Posterior vena cava (tissue), 2 donors: ENCODE results near the gene CHAC1. TPM values are rescaled to one million over a fixed set of nuclear protein-coding genes. Genes with fewer than 3 reads are reported as not detected.
"Not testable (repeated sequence)": the region's sequence is repeated elsewhere in the genome, so short reads cannot be mapped to it uniquely, and the experiment has no call there.

Experiments
- DNase-seq: peaks from one replicate; pipeline ENCODE4 v3.0.0-alpha.2; 2020; ENCODE audit warnings: low spot score
- intact Hi-C, 2 donors: fragments of 100-400 bp; cut with DNase I; formaldehyde crosslinking; loops; one replicate each; pipeline versions ENCODE4 v1.14.1 to v1.14.2; 2022 to 2023
- total RNA-seq, 2 donors: library from RNA; stranded (reverse); fragmentation: NEBNext Ultra II Directional; extraction: Animal tissue kit (Norgen Biotek cat#: 25700); gene quantifications; one replicate each; pipeline ENCODE4 v1.2.1, GENCODE V29; 2021
- donor health status: DM: yes; HTN: yes; CAD: no.
- donor health status: DM: yes; HTN: yes; CAD: no.

Gene CHAC1
- total RNA-seq, 2 donors from 2014 or later, result 1.5 to 3.9 TPM

DNA sequence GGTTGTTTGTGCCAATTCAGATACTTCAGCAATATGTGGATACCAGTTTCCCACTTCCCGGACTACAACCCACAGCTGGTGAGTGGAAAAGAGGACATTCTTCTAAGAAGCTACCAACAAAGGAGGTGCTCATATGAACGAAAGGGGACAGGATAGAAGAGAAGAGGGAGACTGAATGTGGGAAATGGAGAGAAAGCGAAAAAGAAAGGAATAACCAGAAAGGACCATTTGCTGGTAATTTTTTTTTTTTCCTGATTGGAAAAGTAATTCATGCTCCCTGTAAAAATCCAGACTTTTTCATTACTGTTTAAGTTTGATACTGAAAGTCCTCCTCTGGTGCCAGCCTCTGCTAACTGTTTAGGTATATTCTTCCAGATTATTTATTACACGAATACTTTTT is 1.5 kb upstream of the CHAC1 start:
- intact Hi-C loops, result loop anchor here in 1 of 2 donors (2.0 kb wide), 1 partner anchor 69 kb away; no protein-coding TSS in a partner anchor
- DNase-seq, result no peak

DNA sequence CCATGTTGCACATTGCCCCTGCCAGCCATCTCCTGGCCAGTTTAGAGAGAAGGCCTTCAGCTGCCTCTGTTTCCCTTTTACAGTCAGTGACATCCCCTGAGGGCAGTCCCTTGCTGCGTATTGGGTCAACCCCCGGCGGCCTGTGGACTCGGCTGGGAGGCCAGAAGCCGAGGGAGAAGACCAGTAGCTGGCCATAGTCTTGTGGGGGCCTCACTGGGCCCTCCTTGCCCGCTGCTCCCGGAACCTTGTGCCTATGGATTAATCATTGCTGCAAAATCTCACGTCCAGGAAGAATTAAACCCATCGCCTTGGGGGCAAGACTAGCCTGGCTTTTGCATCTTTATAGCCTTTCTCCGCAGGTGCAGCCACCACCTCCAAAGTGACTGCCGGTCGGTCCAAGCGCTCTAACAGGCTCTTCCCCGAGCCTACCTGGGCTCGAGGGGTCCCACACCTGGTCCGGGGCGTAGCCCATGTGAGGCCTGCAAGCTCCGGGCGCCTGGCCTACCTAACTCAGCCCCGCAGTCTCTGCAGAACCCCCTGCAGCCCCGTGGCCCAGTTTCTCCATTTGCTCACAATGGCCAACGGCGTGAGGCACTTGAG is 870 bp upstream of the CHAC1 start:
- DNase-seq, result no peak
- intact Hi-C loops, result loop anchor here in 1 of 2 donors (2.0 kb wide), 1 partner anchor 68 kb away; no protein-coding TSS in a partner anchor

DNA sequence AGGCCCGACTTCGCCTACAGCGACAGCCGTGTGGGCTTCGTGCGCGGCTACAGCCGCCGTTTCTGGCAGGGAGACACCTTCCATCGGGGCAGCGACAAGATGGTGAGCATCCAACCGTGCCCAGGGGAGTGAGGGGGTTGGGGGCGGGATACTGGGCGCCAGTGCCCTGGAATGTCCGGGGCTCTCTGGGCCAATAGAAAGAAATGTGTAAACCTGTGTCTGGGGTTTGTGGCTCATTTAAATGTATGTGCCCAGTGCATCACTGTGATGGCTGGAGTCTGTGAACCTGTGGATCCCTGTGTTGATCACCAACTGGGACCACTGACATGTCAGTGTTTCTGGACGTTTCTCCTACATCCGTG is 423 bp downstream of the CHAC1 start:
- peak; percentile 82 for DNase-seq
- intact Hi-C loops, result loop anchor here in 1 of 2 donors (2.0 kb wide), 1 partner anchor 67 kb away; no protein-coding TSS in a partner anchor

DNA sequence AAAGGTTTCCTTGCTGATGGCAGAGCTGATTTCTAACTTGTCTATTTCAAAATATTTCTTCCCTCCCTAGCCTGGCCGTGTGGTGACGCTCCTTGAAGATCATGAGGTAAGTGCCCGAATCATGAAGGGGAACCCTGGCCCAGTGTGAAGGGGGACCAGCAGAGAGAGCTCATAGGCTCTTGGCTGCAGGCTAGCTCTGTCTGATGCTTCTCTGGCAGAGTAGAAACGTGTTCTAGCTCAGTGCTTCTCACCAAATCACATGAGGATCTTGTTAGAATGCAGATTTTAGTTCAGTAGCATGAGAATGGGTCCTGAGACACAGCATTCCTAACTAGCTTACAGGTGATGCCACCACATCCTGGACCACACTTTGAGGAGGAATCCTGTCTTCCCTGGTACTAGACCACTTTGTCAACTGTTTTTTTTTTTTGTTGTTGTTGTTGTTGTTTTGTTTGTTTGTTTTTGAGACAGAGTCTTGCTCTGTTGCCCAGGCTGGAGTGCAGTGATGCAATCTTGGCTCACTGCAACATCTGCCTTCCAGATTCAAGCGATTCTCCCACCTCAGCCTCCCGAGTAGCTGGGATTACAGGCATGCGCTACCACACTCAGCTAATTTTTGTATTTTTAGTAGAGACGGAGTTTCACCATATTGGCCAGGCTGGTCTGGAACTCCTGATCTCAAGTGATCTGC is 1.0 kb downstream of the CHAC1 start:
- intact Hi-C loops, DNase-seq: not testable (repeated sequence)

DNA sequence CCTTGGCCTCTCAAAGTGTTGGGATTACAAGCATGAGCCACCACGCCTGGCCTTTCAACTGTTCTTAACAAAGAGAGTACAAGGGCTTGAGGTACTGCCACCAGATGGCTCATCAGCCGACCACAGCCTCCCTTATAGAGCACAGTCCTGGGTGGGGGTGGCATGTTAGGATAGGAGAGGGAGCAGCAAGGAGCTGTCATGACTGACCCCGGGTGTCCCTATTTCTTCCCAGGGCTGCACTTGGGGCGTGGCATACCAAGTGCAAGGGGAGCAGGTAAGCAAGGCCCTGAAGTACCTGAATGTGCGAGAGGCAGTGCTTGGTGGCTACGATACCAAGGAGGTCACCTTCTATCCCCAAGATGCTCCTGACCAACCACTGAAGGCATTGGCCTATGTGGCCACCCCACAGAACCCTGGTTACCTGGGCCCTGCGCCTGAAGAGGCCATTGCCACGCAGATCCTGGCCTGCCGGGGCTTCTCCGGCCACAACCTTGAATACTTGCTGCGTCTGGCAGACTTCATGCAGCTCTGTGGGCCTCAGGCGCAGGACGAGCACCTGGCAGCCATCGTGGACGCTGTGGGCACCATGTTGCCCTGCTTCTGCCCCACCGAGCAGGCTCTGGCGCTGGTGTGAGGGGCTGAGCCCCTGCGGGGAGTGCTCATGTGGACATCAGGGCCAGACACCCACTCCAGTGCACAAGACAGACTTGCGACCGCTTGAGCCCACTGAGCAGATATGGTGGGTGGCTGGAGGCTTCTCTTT is 2.1 kb downstream of the CHAC1 start:
- intact Hi-C loops, result no loop called here
- DNase-seq, result no peak

DNA sequence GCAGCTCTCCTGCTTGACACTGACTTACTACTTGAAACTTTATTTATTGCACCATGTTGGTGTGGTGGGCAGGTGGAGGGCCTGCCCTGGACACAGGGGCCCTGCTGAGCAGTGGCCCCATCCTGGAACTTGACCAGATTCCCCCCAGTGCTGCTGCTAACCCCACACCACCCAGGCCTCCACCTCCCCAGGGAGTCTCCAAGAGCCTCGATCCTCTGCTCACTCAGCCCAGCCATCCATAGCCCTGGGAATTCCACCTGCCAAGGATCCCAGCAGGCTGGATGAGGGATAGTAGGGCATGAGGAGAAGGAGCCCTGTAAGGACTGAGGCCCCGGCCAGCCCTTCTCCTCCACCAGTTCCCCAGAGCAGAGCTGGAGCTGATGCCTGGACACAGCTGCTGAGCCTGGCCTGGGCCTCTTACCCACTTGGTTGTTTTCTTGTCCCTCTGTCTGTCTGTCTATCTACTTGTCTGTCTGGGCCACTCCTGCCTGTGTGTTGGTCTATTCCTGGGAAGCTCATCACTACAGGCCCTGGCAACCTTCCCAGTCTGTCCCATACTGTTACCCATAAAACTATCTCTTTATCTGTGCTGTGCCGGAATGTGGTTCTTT is 2.8 kb downstream of the CHAC1 start:
- intact Hi-C loops, result no loop called here
- no peak for DNase-seq

DNA sequence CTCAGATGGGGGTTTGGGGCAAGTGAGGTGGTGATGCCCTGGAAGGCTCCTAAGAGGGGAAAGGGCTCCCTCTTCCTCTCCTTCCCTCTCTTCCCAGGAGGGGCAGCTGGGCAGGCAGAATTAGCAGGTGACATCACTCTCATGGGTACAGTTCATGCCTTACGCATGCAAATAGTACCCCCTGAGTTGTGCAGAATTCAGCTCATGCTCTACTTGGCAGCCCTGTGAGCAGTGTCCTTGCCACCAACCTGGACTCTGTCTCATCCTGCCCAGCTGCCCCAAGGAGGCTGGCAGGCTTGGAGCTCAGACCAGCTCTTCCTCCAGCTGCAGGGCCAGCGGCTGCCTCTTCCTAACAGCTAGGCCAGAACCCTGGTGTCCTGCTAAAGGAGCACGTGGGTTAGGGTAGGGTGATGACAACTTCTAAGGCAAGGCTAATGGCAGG is 3.3 kb downstream of the CHAC1 start:
- intact Hi-C loops, result no loop called here
- no peak for DNase-seq

DNA sequence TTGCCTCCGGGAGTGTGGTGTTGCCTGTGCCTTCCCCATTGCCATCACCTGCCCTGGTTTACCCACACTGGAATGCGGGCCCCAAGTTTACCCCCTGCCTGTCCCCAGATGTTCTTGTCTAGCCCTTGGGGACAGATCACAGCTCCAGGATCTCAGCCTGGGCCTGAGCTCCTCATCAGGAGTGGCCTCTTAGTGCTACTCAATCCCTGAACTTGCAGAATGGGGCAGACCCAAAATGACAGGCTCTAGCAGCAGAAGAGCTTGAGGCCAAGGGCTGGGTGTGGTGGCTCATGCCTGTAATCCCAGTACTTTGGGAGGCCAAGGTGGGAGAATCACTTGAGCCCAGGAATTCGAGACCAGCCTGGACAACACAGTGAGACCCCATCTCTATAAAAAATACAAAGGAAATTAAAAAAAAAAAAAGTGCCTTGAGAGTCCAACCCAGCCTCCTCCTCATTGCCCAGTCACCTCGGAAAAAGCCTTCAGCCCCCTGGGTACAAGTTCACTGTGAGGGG is 3.8 kb downstream of the CHAC1 start:
- intact Hi-C loops, result no loop called here
- DNase-seq, result no peak

DNA sequence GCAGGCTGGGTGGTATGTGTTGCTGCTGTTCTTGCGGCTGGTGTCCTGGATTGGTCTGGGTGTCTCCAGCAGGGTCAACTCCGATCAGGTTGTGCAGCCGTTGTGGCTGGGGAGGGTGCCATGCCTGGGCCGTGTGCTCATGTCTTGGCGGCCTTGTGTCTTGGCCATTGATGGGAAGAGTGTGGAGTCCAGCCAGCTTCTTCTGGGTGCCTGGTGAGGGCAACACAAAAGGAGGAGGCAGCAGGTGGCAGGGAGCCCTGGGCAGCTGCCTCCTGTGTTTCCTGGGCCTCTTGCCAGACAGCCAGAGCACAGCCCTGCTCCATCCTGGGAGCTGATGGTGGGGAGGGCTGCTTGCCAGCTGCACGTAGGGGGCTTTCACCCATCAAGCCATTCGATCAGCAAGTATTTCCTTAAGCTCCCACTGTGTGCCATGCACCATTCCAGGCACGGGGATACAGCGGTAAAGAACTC is 4.3 kb downstream of the CHAC1 start:
- intact Hi-C loops, result no loop called here
- DNase-seq, result no peak

DNA sequence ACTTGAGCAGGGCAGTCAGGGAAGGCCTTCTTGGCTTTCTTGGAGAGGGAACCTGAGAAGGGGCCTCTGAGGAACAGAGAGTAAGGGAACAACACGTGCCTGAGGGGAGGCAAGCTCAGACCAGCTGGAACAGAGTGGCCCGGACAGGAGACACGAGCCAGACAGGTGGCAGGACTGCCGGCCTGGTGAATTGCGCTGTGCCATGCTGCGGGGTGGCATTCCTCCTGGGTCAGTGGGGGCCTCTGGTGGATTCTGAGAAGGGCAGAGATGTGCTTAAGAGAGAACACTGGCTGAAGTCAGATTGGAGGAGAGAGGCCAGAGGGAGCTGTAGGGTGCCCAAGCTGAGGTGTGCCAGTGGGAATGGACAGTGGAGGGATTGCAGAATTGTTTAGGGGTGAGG is 4.9 kb downstream of the CHAC1 start:
- intact Hi-C loops, result no loop called here
- no peak for DNase-seq

DNA sequence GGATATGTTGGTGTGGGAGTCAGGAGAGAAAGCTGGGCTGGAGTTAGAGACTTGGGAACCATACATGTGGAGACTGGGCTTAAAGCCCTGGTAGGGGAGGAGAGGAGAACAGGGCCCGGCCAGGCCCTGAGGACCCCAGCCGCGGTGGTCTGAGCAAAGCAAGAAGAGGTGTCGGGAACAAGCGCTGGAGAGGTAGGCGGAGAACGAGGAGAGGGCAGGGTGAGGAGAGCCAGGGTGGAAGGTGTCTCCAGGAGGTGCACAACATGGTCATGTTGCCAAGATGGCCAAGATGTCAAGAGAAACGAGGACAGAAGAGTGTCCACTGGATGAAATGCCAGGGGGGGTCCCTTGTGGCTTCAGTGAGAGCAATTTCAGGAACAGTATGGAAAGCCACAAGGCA is 5.5 kb downstream of the CHAC1 start:
- intact Hi-C loops, result no loop called here
- DNase-seq, result no peak

DNA sequence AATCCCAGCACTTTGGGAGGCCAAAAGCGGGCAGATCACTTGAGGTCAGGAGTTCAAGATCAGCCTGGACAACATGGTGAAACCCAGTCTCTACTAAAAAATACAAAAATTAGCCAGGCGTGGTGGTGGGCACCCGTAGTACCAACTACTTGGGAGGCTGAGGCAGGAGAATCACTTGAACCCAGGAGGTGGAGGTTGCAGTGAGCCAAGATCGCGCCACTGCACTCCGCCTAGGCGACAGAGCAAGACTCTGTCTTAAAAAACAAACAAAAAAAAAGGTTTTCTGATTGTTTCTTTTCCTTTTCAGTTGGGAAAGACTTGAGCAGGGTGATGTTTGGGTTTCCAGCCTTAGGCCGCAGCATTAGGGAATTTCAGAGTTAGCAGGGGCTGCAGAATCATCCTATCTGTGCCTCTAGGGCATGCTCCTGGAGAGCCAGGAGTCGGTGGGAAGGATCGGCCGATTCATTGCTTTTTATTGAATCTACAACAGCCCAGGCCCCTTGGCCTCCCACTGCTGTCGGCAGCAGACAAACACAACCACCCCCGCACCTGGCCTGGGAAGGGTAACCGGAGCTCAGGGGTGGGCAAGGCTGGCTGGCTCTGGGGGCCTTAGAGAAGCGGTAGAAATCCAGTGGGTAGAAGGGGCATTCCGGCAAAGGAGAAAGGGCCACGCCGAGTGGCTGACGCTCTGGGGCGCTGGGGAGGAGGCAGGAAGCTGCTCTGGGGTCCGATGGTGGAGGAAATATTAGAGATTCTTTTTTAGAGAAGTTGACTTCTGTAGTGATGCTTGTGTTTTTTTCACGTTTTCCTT is 6.3 kb downstream of the CHAC1 start:
- intact Hi-C loops, result no loop called here
- peak; percentile 54 for DNase-seq

DNA sequence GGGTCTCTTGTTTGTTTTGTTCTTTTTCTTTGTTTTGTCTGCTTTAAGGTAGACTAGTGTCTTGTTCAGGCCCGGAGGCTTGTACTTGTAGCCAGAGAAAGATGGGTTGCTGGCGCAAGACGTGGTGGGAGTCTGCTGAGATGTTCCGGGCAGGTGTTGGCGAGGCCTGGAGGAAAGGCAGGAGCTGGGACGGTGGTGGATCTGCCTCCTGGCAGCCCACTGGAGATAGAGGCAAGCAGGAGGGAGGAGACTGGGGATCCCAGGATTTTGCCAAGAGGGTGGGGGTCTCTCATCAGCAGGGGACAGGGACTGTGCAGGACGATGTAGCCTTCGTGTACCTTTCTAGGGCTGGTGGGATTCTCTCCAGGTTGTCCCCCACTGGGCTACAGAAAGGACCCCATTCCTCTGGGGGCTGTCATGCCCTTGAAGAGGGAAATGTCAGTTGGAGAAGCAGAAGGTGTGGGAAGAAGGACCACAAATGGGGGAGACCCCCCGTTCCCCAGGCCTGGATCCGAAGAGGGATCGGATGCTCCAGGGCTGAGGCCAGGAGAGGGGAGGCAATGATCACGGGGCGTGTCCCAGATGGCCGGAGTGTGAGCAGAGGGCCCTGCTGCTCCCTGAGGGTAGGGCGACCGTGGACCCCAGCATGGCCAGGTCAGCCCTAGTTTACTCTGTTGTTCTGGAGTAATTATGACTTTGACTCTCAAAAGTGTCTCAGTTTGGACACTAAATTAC is 7.0 kb downstream of the CHAC1 start:
- peak; percentile 61 for DNase-seq

DNA sequence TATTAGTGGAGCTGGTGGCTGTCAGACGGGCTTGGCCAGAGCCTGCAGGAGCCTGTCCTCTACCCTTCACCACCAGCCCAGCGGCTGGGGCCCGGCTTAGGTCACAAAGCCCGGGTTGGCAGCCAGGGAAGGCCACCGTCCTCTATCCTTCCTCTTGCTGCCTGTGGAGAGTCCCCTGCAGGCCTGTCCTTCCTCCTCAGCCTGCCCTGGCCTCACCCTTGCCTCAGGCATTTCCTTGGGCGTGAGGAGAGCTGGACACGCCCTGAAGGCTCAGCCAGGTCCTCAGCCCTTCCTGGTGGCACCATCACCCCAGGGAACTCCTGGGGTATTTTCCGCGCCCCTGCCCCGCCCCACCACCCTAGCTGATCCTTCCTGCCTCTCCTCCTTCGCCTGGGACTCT is 7.7 kb downstream of the CHAC1 start:
- peak; percentile 55 for DNase-seq
- intact Hi-C loops, result no loop called here

More for the DNA sequence above, 7.0 kb downstream of the CHAC1 start:
- intact Hi-C loops, result no loop called here

DNA sequence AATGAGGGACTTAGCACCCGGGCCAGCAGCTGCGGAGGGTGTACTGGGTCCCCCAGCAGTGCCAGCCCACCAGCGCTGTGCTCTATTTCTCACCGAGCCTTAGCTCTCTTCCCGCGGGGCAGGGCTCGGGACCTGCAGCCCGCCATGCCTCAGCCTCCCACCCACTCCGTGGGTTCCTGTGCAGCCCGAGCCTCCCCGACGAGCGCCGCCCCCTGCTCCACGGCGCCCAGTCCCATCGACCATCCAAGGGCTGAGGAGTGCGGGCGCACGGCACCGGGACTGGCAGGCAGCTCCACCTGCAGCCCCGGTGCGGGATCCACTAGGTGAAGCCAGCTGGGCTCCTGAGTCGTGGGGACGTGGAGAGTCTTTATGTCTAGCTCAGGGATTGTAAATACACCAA is 8.5 kb downstream of the CHAC1 start:
- peak; percentile 55 for DNase-seq
- intact Hi-C loops, result not testable (repeated sequence)

DNA sequence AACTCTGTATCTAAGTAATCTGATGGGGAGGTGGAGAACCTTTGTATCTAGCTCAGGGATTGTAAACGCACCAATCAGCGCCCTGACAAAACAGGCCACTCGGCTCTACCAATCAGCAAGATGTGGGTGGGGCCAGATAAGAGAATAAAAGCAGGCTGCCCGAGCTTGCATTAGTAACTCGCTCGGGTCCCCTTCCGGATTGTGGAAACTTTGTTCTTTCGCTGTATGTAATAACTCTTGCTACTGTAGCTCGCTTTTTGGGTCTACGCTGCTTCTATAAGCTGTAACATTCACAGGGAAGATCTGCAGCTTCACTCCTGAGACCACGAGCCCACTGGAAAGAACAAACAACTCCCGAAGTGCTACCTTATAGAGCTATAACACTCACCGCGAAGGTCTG is 9.0 kb downstream of the CHAC1 start:
- DNase-seq, intact Hi-C loops: not testable (repeated sequence)

DNA sequence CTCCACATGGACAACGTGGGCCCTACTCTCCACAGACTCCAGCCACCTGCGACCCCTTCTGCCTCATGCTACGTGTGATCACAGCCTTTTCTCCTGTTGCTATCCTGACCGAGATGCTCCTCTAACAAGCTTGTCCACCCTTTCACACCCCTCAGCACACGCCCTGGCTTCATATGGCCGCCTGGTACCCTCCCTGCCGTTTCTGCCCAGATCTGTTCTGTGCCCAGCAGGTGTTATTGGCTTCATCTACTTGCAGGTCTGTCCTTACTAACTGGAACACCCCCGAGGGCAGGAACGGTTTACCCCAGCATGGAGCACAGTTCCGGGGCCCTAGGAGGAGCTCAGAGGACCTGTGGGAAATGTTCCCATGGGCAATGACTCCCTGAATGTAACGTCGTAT is 9.9 kb downstream of the CHAC1 start:
- intact Hi-C loops, result no loop called here
- peak; percentile 40 for DNase-seq

DNA sequence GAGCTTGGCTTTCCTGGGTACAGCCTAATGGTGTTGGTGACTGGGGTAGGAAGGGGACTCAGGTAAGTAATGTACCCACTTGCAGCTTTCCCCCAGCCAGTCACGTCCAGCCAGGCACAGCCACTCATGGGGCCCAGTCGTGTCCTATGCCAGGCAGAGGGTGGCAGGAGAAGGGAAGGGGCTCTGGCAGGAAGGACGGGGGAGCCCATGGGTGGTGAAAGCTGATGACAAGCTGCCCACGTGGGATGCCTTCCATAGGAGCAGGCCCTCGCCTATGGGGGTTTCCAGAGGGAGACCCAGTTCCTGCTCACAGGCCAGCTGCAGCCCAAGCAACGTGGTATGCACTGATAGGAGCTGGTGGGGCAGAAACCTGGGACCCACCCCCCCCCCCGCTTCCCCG is 10.7 kb downstream of the CHAC1 start:
- intact Hi-C loops, result no loop called here
- DNase-seq, result no peak
